ENCODE data around the gene MRPS7. TPM values are rescaled to one million over a fixed set of nuclear protein-coding genes. Genes with fewer than 3 reads are reported as not detected.

MRPS7 gene
- total RNA-seq, result 40.4 and 69.1 TPM in 2 replicates

DNA sequence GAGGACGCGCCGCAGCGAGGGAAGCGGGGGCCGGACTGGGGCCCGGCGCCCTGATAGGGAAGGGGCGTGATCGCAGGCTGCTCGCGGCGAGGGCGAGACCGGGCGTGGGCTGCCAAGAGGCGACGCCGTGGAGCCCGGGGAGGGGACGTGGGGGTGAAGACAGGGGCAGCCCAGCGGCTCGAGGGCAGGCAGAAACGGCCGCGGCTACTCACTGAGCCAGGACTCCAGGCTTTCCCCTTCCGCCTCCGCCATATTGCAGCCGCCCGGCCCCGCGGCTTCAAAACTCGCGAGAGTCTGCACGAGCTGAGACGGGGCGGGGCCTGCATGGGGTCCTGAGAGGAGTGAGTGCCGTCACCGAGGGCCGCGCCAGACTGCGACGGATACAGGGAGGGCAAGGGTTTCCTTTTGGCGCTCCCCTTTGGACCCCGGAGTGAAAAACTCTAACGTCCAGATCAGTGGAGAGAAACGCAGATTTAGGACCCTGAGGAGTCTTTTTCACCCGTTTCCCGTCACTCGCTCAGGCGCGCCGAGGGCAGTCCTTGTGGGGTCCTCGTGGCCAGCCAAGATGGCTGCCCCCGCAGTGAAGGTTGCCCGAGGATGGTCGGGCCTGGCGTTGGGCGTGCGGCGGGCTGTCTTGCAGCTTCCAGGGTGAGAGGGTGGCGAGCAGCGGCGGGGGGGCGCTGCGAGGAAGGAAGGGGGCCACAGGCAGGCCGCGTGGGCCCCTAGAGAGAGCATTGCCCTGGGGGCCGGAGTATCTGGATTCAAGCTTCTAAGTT lies at the start of gene MRPS7, which contains the start of gene GGA3:
Gene MRPS7, plus strand, starts transcription at position 544 of the 776 bp plus-strand sequence. Its CDS starts 22 bp downstream, at position 566.
Gene GGA3, minus strand, starts transcription at position 271 of the 776 bp plus-strand sequence. Its CDS starts 19 bp downstream, at position 252.

DNA sequence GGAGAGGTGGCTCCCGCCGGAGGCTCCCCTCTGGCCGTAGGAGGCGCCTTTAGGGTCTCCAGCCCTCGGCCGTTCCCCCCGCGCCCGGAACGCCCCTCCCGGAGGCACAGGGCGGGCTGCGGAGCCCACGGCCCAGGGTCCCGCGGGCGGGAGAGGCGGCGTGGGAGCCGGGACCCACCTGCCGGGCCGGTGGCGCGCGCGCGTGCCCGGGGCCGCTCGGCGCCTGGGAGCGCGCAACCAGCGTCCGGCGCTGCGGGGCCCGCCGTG lies 9.2 kb downstream of the MRPS7 start, which contains the start of gene MIF4GD:
Gene MIF4GD, minus strand, starts transcription at position 266 of the 267 bp plus-strand sequence. CDS start 1,036 bp downstream, outside the sequence.

DNA sequence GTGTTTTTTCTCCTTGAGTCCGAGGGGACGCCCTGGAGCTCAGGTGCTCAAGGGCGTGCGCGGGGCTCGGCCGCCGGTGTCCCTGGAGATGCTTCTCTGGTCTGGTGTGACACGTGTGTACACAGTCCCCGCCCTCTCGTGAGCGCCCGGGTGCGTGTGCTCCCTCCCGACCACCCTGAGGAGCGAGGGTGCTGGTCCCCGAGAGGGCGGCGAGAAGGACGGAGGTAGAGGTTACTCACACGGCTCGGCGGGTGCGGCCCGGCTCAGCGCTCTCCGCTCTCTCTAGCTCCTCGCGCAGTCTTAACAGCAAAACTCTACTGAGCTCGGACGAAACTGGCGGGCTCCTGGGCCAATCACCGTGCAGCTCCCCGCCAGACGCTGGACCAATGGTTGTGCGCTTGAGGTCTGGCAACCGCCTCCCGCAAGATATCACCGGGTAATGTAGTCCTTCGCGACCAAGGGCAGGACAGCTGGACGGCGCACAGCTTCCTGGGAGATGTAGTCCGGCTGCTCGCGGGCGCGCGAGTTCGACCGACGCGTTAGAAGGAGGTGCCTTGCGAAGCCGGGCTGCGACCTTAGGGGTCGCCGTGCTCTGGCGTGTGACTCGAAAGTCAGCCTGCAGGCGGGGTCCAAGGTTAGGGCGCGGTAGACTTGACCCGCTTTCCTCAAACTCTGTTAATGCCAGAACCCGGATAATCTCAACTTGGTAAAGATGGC lies 27.6 kb downstream of the MRPS7 start, which contains the start of gene SLC25A19:
Gene SLC25A19, minus strand, starts transcription at position 319 of the 717 bp plus-strand sequence. CDS start 2,669 bp downstream, outside the sequence.

Other genes with a start within 250 kb of the MRPS7 start
- 43.9 and 84.7 TPM in 2 replicates for gene MRPL58, start 249.2 kb upstream of the MRPS7 start, total RNA-seq
- 152 and 176 TPM in 2 replicates for gene ATP5PD, start 214.9 kb upstream of the MRPS7 start, total RNA-seq
- gene KCTD2, start 214.7 kb upstream of the MRPS7 start, total RNA-seq, result 14.3 and 24.0 TPM in 2 replicates
- gene SLC16A5, start 173.9 kb upstream of the MRPS7 start, total RNA-seq, result 11.6 and 55.9 TPM in 2 replicates
- 7.2 and 12.4 TPM in 2 replicates for gene ARMC7, start 151.9 kb upstream of the MRPS7 start, total RNA-seq
- 177 and 214 TPM in 2 replicates for gene NT5C, start 130.1 kb upstream of the MRPS7 start, total RNA-seq
- 257 and 620 TPM in 2 replicates for gene JPT1, start 107.4 kb upstream of the MRPS7 start, total RNA-seq
- gene SUMO2, start 78.9 kb upstream of the MRPS7 start, total RNA-seq, result 91.0 and 101 TPM in 2 replicates
- gene NUP85, start 56.2 kb upstream of the MRPS7 start, total RNA-seq, result 26.6 and 57.5 TPM in 2 replicates
- 16.9 and 17.9 TPM in 2 replicates for gene GGA3, start 273 bp upstream of the MRPS7 start, total RNA-seq
- 19.2 and 27.3 TPM in 2 replicates for gene MIF4GD, start 9.4 kb downstream of the MRPS7 start, total RNA-seq
- gene SLC25A19, start 27.6 kb downstream of the MRPS7 start, total RNA-seq, result 4.3 and 17.3 TPM in 2 replicates
- gene GRB2, start 143.8 kb downstream of the MRPS7 start, total RNA-seq, result 60.8 and 64.8 TPM in 2 replicates
- 67.1 and 74.8 TPM in 2 replicates for gene TMEM94, start 194.8 kb downstream of the MRPS7 start, total RNA-seq